ENCODE measurements around the gene KIF1A. TPM values are rescaled to one million over a fixed set of nuclear protein-coding genes. Genes with fewer than 3 reads are reported as not detected.

KIF1A gene
- total RNA-seq, 1 donor from 2014 or later: 69.2 TPM

- DNase-seq (ENCODE audit: low read depth): no peak
- TF ChIP-seq CTCF (conservative IDR thresholded peaks at IDR 0.05; ENCODE audit: low read depth, low read length): no peak
- no peak overlapping the region for H3K4me3 ChIP-seq (ENCODE audit: low read depth, low read length)
These were observed 16.8 kb downstream of the KIF1A start for GRCh38 chr2:240803191-240803590.

DNA sequence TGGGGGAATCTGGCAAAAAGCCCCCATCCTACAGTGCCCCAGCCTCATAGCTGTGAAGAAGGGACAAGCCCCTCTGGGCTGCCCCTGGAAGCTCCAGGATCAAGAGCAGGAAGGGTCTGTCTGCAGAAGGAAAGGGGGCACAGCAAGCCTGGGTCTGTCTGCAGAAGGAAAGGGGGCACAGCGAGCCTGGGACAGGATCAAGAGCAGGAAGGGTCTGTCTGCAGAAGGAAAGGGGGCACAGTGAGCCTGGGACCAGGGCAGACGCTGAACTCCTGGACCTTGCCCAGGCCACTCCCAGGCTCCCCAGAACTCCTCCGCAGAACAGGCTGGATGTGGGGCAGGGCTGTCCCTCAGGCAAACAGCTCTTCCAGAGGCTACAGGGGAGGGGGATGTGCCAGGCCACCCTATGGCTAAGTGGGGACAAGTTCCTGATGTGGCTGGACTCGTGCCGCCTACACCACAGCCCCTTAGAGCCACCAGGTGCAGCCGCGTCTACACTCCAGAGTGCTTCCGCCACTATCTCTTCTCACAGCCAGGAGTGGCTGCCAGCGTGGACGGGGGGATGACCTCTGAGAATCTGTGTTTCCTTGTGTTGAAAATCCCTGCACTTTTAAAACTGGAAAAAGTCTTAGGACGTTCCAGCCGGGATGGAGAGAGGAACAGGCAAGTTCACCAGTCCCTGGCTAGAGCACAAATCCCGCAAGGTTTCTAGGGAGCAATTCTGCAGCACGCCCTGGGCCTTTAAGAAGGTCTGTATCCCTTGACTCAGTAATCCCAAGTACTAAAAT is 20.8 kb downstream of the KIF1A start:
- no peak overlapping the region for H3K4me3 ChIP-seq (ENCODE audit: low read depth, low read length)
- DNase-seq (ENCODE audit: low read depth): no peak
- no peak for TF ChIP-seq CTCF (conservative IDR thresholded peaks at IDR 0.05; ENCODE audit: low read depth, low read length)

- DNase-seq (ENCODE audit: low read depth): no peak
- no peak for TF ChIP-seq CTCF (conservative IDR thresholded peaks at IDR 0.05; ENCODE audit: low read depth, low read length)
- H3K4me3 ChIP-seq (ENCODE audit: low read depth, low read length): no peak overlapping the region
These were observed 21.6 kb downstream of the KIF1A start for GRCh38 chr2:240798327-240798905.

- DNase-seq (ENCODE audit: low read depth): no peak
- H3K4me3 ChIP-seq (ENCODE audit: low read depth, low read length): no peak overlapping the region
- no peak for TF ChIP-seq CTCF (conservative IDR thresholded peaks at IDR 0.05; ENCODE audit: low read depth, low read length)
These were observed 22.1 kb downstream of the KIF1A start for GRCh38 chr2:240797914-240798313.

GRCh38 chr2:240797500-240797895 is 22.5 kb downstream of the KIF1A start:
- no peak for TF ChIP-seq CTCF (conservative IDR thresholded peaks at IDR 0.05; ENCODE audit: low read depth, low read length)
- H3K4me3 ChIP-seq (ENCODE audit: low read depth, low read length): no peak overlapping the region
- no peak for DNase-seq (ENCODE audit: low read depth)

GRCh38 chr2:240796543-240797499 is 23.2 kb downstream of the KIF1A start:
- no peak overlapping the region for H3K4me3 ChIP-seq (ENCODE audit: low read depth, low read length)
- no peak for TF ChIP-seq CTCF (conservative IDR thresholded peaks at IDR 0.05; ENCODE audit: low read depth, low read length)
- no peak for DNase-seq (ENCODE audit: low read depth)

Measured in epithelial cell of proximal tubule (primary cell).